Measurements from ENCODE around the gene VDAC1.
"Not testable (repeated sequence)": the region's sequence is repeated elsewhere in the genome, so short reads cannot be mapped to it uniquely, and the experiment has no call there.

DNA sequence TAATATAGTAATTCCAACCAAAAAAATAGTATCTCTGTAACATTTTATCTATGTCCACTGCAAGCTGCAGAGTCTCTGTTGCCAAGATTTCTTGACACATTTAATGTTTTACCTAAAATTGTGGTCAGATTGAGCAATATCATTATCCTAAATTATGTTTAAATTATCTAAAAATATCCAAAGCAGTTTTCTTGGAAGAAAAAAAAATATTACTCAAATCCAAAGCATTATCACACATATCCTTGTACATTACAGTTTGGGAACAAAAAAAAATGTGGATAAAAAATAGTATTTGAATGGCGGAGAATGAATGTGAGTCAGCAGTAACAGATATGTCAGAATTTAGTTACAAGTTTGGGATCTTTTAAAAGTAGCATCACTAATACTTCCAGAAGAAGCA, 48.6 kb downstream of the VDAC1 start:
- TF ChIP-seq POLR2A, EP300 (IDR thresholded peaks at IDR 0.05): not testable (repeated sequence)
- TF ChIP-seq, protein P1, sequence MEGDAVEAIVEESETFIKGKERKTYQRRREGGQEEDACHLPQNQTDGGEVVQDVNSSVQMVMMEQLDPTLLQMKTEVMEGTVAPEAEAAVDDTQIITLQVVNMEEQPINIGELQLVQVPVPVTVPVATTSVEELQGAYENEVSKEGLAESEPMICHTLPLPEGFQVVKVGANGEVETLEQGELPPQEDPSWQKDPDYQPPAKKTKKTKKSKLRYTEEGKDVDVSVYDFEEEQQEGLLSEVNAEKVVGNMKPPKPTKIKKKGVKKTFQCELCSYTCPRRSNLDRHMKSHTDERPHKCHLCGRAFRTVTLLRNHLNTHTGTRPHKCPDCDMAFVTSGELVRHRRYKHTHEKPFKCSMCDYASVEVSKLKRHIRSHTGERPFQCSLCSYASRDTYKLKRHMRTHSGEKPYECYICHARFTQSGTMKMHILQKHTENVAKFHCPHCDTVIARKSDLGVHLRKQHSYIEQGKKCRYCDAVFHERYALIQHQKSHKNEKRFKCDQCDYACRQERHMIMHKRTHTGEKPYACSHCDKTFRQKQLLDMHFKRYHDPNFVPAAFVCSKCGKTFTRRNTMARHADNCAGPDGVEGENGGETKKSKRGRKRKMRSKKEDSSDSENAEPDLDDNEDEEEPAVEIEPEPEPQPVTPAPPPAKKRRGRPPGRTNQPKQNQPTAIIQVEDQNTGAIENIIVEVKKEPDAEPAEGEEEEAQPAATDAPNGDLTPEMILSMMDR (IDR thresholded peaks at IDR 0.05): not testable (repeated sequence)
